Fibroblast of lung (primary cell): ENCODE results near the gene MAJIN. TPM values are rescaled to one million over a fixed set of nuclear protein-coding genes. Genes with fewer than 3 reads are reported as not detected.

Experiments used
- DNase-seq, 2 donors: peaks; one replicate each; pipeline versions ENCODE4 v3.0.0 to v3.0.0-alpha.2; 2010; ENCODE audit warnings: low read depth in 2 of 2
- H2AFZ ChIP-seq: 2 replicates; pipeline ENCODE4 v1.5.1; 2012; ENCODE audit warnings: low read length, control low read depth, inconsistent platforms
- H3K27ac ChIP-seq: 2 replicates; pipeline ENCODE4 v1.5.1; 2011; ENCODE audit warnings: low read length, control low read depth; ENCODE audit not compliant: insufficient read depth
- H3K27me3 ChIP-seq: 2 replicates; pipeline ENCODE4 v1.5.1; 2011; ENCODE audit warnings: mild to moderate bottlenecking, low read length; ENCODE audit not compliant: control insufficient read depth, insufficient read depth
- H3K36me3 ChIP-seq: 2 replicates; pipeline ENCODE4 v1.5.1; 2011; ENCODE audit warnings: low read length; ENCODE audit not compliant: control insufficient read depth, insufficient read depth
- H3K4me1 ChIP-seq: 2 replicates; pipeline ENCODE4 v1.5.1; 2011; ENCODE audit warnings: low read length; ENCODE audit not compliant: control insufficient read depth, insufficient read depth; ENCODE audit errors: extremely low read depth
- H3K4me2 ChIP-seq: 2 replicates; pipeline ENCODE4 v1.5.1; 2011; ENCODE audit warnings: low read length, control low read depth; ENCODE audit not compliant: insufficient read depth; ENCODE audit errors: extremely low read depth
- H3K4me3 ChIP-seq, 4 experiments: fragments of 200-600 bp in 1 of 4; sonication (generic) in 1 of 4; replicated peaks in 1 of 4; 2 replicates each; pipeline ENCODE4 v1.5.1; 2011 to 2016; ENCODE audit warnings: low read length in 4 of 4, low read depth in 3 of 4, mild to moderate bottlenecking in 3 of 4, control low read depth in 2 of 4, inconsistent platforms in 1 of 4, mixed read lengths in 1 of 4; ENCODE audit not compliant: insufficient read depth in 1 of 4; ENCODE audit errors: control extremely low read depth in 1 of 4
- H3K79me2 ChIP-seq: 2 replicates; pipeline ENCODE4 v1.5.1; 2012; ENCODE audit warnings: mild to moderate bottlenecking, low read length, inconsistent platforms; ENCODE audit not compliant: control insufficient read depth, insufficient read depth
- H3K9ac ChIP-seq: 2 replicates; pipeline ENCODE4 v1.5.1; 2011; ENCODE audit warnings: mild to moderate bottlenecking, low read length, control low read depth; ENCODE audit not compliant: insufficient read depth
- H3K9me3 ChIP-seq: 2 replicates; pipeline ENCODE4 v1.5.1; 2012; ENCODE audit warnings: low read depth, low read length; ENCODE audit not compliant: control insufficient read depth, insufficient read depth
- H4K20me1 ChIP-seq: 2 replicates; pipeline ENCODE4 v1.5.1; 2011; ENCODE audit warnings: low read length; ENCODE audit not compliant: control insufficient read depth, insufficient read depth; ENCODE audit errors: extremely low read depth
- CTCF ChIP-seq, 2 donors: IDR thresholded peaks in 1 of 2; conservative IDR thresholded peaks in 1 of 2; 1 replicate in 1 of 2; 2 replicates in 1 of 2; pipeline ENCODE4 v1.5.1; 2011 to 2012; ENCODE audit warnings: low read length in 2 of 2, control low read depth in 1 of 2, inconsistent platforms in 1 of 2, low read depth in 1 of 2, mild to moderate bottlenecking in 1 of 2
- EZH2 ChIP-seq: IDR thresholded peaks from 2 replicates; pipeline ENCODE4 v1.5.1; 2012; ENCODE audit warnings: low read length, control low read depth, mild to moderate bottlenecking; ENCODE audit errors: missing control alignments
- polyA plus RNA-seq, 2 donors: library from polyadenylated mRNA; depleted of rRNA in 1 of 2; stranded (reverse) in 1 of 2; unstranded in 1 of 2; fragments of >200 nt; gene quantifications; 2 replicates each; pipeline ENCODE4 v1.2.1, GENCODE V29; 2011 to 2012; ENCODE audit warnings: missing spikeins in 1 of 2
- total RNA-seq: library from RNA; depleted of rRNA; stranded (reverse); fragments of >200 nt; gene quantifications from 2 replicates; pipeline ENCODE4 v1.2.1, GENCODE V29; 2014

The MAJIN gene
- total and polyA plus RNA-seq, 2 donors (not counting 1 experiment from before 2014, with no cell fraction given), result not detected

GRCh38 chr11:64900774-64901173 is 71.1 kb downstream of the MAJIN start:
- Histone ChIP-seq H3K9ac (no peak overlapping the region), H3K27me3 (no peaks in the 10 kb centered on the region), H3K36me3 (peaks cover 17% of the 10 kb centered on the region), H2AFZ (no peak overlapping the region), H3K79me2 (no peaks in the 10 kb centered on the region), H3K27ac (no peak overlapping the region), H3K9me3 (no peaks in the 10 kb centered on the region), H4K20me1 (no peaks in the 10 kb centered on the region), H3K4me2 (no peak overlapping the region), H3K4me1 (no peaks in the 10 kb centered on the region), H3K4me3 (no peak overlapping the region)
- TF ChIP-seq EZH2 (no peak), CTCF (conservative IDR thresholded peaks at IDR 0.05 in 1 of 2, IDR thresholded peaks at IDR 0.05 in 1 of 2; ENCODE audit: low read depth in 1 of 2, low read length in 2 of 2) (no peak)
- no peak for DNase-seq

GRCh38 chr11:64900263-64900678 is 71.6 kb downstream of the MAJIN start:
- Histone ChIP-seq H3K9me3 (no peaks in the 10 kb centered on the region), H3K36me3 (peaks cover 16% of the 10 kb centered on the region)
- no peak for DNase-seq

GRCh38 chr11:64898541-64898940 is 73.4 kb downstream of the MAJIN start:
- no peak overlapping the region for H3K27ac ChIP-seq
- DNase-seq, result no peak
- no peak overlapping the region for H3K4me2 ChIP-seq
- no peaks in the 10 kb centered on the region for H3K4me1 ChIP-seq
- H2AFZ ChIP-seq, result no peak overlapping the region
- no peaks in the 10 kb centered on the region for H4K20me1 ChIP-seq
- no peaks in the 10 kb centered on the region for H3K27me3 ChIP-seq
- TF ChIP-seq CTCF (conservative IDR thresholded peaks at IDR 0.05 in 1 of 2, IDR thresholded peaks at IDR 0.05 in 1 of 2; ENCODE audit: low read depth in 1 of 2, low read length in 2 of 2) (no peak), EZH2 (no peak)
- no peaks in the 10 kb centered on the region for H3K9me3 ChIP-seq
- no peak overlapping the region for H3K4me3 ChIP-seq
- peaks cover 18% of the 10 kb centered on the region for H3K36me3 ChIP-seq
- H3K79me2 ChIP-seq, result no peaks in the 10 kb centered on the region
- no peak overlapping the region for H3K9ac ChIP-seq

More at GRCh38 chr11:64900263-64900678, 71.6 kb downstream of the MAJIN start:
- Histone ChIP-seq H2AFZ (no peak overlapping the region), H3K27ac (no peak overlapping the region), H3K79me2 (no peaks in the 10 kb centered on the region), H3K4me2 (no peak overlapping the region), H3K9ac (no peak overlapping the region), H4K20me1 (no peaks in the 10 kb centered on the region), H3K4me3 (no peak overlapping the region), H3K27me3 (no peaks in the 10 kb centered on the region), H3K4me1 (no peaks in the 10 kb centered on the region)
- no peak for TF ChIP-seq CTCF (conservative IDR thresholded peaks at IDR 0.05 in 1 of 2, IDR thresholded peaks at IDR 0.05 in 1 of 2; ENCODE audit: low read depth in 1 of 2, low read length in 2 of 2)
